GM12874 (cell line): ENCODE measurements around the gene DSCAML1.

ENCODE experiments used
- CTCF ChIP-seq: IDR thresholded peaks from 2 replicates; pipeline ENCODE4 v1.5.1; 2011; ENCODE audit warnings: low read depth, mild to moderate bottlenecking, control low read depth, low read length, moderate library complexity; ENCODE audit not compliant: insufficient read depth

DSCAML1 gene

GRCh38 chr11:117824571-117825537 is 27.8 kb upstream of the DSCAML1 start, which contains the start of gene FXYD2:
Gene FXYD2, minus strand, starts transcription at chr11:117824744. Its CDS starts 66 bp downstream, at chr11:117824678.
- TF ChIP-seq CTCF, result no peak

DNA sequence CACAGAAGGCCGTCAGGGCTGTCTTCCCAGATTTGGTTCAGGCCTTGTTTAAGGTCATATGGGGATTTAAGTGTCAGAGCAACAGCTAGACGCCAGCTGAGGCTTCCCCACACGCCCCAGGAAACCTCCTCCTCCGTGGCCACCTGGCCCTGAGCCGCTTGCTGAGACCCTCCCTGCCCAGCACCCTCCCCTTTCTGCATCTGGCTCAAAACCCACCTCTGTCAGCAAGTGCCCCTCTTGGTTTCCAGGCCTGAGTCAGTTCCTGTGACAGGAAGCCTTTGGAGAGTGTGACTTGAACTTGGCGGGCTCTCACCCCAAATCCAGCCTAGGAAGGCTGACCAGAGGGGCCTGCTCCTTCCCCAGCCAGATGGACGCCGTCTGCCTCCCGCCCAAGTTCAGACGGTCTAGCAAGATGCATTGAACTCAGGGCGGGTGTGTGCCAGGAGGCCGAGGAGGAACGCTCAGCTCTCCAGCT is 27.0 kb upstream of the DSCAML1 start:
- no peak for TF ChIP-seq CTCF

GRCh38 chr11:117823294-117823945 is 26.4 kb upstream of the DSCAML1 start:
- TF ChIP-seq CTCF, result peak; percentile 31; the same call in 1 of the 2 replicates

GRCh38 chr11:117822074-117823033 is 25.3 kb upstream of the DSCAML1 start:
- TF ChIP-seq CTCF, result peak; percentile 85

- TF ChIP-seq CTCF, result no peak
These were observed 24.4 kb upstream of the DSCAML1 start for GRCh38 chr11:117821431-117821830.

DNA sequence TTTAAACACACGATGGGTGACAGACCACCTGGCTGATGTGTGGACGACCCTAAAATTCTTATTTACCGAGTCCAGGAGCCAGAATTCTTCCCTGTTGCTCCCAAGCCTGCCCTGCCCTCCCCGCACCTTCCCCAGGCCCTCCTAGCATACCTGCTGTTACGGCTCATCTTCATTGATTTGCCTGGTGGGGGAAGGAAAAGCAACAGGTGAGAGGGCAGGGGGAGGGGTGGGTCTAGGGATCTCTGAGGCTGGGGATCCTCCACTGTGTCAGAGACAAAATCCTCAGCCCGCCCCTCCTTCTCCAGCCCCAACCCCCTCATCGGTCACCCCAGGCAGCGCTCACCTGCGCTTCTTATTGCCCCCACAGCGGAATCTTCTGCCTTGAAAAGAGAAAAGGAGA is 23.5 kb upstream of the DSCAML1 start:
- TF ChIP-seq CTCF, result no peak
